GM12878 (cell line): ENCODE data around the gene CWF19L2.

ENCODE experiments used
- CTCF ChIP-seq, 3 experiments: IDR thresholded peaks in 2 of 3; conservative IDR thresholded peaks in 1 of 3; 2 replicates each; pipeline ENCODE4 v1.5.1; 2011; ENCODE audit warnings: low read depth in 3 of 3, low read length in 3 of 3, mild to moderate bottlenecking in 3 of 3, control low read depth in 2 of 3, moderate library complexity in 2 of 3, inconsistent platforms in 1 of 3, mixed read lengths in 1 of 3; ENCODE audit not compliant: control insufficient read depth in 2 of 3, insufficient read depth in 1 of 3; ENCODE audit errors: extremely low read depth in 1 of 3
- MTA3 ChIP-seq: IDR thresholded peaks from 2 replicates; pipeline ENCODE4 v1.6.1; 2012; ENCODE audit warnings: low read length, inconsistent platforms, borderline replicate concordance
- NBN ChIP-seq: fragments of 450-650 bp; IDR thresholded peaks from 2 replicates; pipeline ENCODE4 v1.6.1; 2016
- POLR2AphosphoS5 ChIP-seq: IDR thresholded peaks from 2 replicates; pipeline ENCODE4 v1.6.1; 2011; ENCODE audit warnings: mild to moderate bottlenecking, low read length, inconsistent platforms
- ZBED1 ChIP-seq: IDR thresholded peaks from 2 replicates; pipeline ENCODE4 v1.6.1; 2016; ENCODE audit warnings: borderline replicate concordance
- TF ChIP-seq, protein P1 (sequence below): IDR thresholded peaks from 2 replicates; pipeline ENCODE4 v1.6.1; 2011; ENCODE audit warnings: low read depth, low read length, improper control_type of control experiment, borderline replicate concordance

GRCh38 chr11:107392611-107393010 lies 65.0 kb downstream of the CWF19L2 start:
- TF ChIP-seq POLR2AphosphoS5 (no peak), MTA3 (no peak), NBN (no peak), CTCF (IDR thresholded peaks at IDR 0.05 in 2 of 3, conservative IDR thresholded peaks at IDR 0.05 in 1 of 3; ENCODE audit: control insufficient read depth in 2 of 3, extremely low read depth in 1 of 3, insufficient read depth in 1 of 3, low read depth in 3 of 3, low read length in 3 of 3) (no peak), ZBED1 (no peak)
- TF ChIP-seq, protein P1, sequence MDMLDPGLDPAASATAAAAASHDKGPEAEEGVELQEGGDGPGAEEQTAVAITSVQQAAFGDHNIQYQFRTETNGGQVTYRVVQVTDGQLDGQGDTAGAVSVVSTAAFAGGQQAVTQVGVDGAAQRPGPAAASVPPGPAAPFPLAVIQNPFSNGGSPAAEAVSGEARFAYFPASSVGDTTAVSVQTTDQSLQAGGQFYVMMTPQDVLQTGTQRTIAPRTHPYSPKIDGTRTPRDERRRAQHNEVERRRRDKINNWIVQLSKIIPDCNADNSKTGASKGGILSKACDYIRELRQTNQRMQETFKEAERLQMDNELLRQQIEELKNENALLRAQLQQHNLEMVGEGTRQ, result no peak
